ENCODE data around the gene HSD11B1. TPM values are rescaled to one million over a fixed set of nuclear protein-coding genes. Genes with fewer than 3 reads are reported as not detected.

Gene HSD11B1
- total RNA-seq, 1 donor from 2014 or later: 4.1 TPM

GRCh38 chr1:209755256-209755655 lies 50.6 kb downstream of the HSD11B1 start:
- TF ChIP-seq CTCF (IDR thresholded peaks at IDR 0.05; ENCODE audit: borderline replicate concordance): no peak
- H3K4me3 ChIP-seq: no peak overlapping the region
- H3K9me3 ChIP-seq (replicated peaks): no peaks in the 10 kb centered on the region
- DNase-seq: no peak
- intact Hi-C loops (cut with micrococcal nuclease): no loop called here
- H3K27ac ChIP-seq (replicated peaks): no peak overlapping the region
- H3K36me3 ChIP-seq: no peaks in the 10 kb centered on the region
- peaks cover 6% of the 10 kb centered on the region for H3K4me1 ChIP-seq
- no peaks in the 10 kb centered on the region for H3K27me3 ChIP-seq (ENCODE audit: low read depth)

DNA sequence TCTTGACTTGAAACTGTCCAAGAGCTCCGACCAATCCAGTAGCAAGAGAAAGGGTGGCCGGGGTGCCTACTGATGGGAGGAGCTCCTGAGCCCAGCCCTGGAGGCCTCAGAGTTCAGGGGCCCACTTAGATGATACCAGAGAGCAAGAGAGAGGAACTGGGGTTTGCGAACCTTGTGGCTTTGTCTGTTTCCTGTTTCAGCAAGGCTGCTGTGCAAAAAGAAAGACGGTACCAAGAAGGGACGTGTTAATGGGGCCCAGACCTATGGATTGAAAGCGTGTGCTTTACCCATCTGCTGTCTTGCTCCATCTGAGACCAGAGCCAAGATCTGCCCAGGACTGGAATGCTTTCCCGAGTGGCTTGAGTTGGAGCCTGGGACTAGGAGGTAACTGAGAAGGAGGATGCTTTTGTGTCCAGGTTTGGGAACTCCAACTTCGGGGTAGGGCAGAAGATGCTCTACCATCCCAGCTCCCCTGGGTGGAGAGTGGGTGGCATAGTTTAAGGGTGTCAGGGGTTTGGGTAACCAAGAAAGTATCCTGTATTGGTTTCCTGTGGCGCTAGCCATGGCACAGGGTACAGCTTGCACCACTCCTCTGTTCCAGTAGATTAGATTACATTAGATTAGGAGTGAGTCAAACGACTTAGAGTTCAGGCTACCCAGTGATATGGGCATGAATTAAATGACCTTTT lies 51.4 kb downstream of the HSD11B1 start, which contains the start of gene TRAF3IP3:
TSS of gene TRAF3IP3 (plus strand) at position 128 of the 689 bp plus-strand sequence. CDS start 3,987 bp downstream, outside the sequence.
- Histone ChIP-seq H3K27me3 (ENCODE audit: low read depth) (no peaks in the 10 kb centered on the region), H3K9me3 (replicated peaks) (no peaks in the 10 kb centered on the region), H3K27ac (replicated peaks) (peak within 1 kb of the TSS; percentile 16), H3K36me3 (no peaks in the 10 kb centered on the region), H3K4me3 (peak within 1 kb of the TSS; percentile 14), H3K4me1 (peaks cover 6% of the 10 kb centered on the region)
- no peak for DNase-seq
- intact Hi-C loops (cut with micrococcal nuclease): no loop called here
- TF ChIP-seq CTCF (IDR thresholded peaks at IDR 0.05; ENCODE audit: borderline replicate concordance): no peak

DNA sequence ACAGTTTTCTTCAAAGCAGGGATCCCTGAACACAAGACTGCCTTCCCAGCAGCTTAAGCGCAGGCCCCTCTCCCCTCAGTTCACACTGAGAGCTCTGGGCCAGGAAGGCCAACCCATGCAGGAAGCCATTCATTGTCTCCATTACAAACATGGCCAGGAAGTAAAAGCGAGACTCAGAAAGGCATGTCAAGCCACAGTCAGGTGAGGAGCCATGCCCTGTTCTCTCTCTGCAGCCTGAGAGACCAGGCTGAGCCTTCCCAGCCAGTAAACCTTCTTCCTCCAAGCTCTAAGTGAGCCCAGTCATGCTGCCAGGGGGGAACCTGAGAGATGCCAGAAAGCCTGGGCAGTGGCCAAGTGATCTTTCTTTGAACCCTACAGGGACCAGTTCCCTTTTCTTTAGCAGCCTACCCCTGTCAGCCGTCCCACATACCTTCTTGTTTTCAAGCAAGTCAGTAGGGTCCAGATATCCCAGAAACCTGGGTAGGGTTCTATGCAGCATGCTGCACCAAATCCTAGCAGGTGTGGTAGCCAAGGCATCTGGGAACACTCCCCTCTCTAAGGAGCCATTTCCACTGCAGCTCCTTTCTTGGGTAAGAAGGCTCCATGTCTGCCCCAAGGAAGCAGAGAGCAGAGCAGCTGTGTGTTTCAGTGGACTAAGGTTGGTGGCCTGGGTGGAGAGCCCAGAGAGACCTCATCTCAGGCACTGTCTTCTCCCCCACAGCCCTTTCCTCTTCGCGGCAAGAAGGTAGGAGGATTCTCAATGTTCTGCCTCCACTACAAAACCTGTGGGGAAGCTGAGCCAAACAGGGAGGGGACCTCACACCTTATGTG lies 52.2 kb downstream of the HSD11B1 start:
- Histone ChIP-seq H3K36me3 (no peaks in the 10 kb centered on the region), H3K27me3 (ENCODE audit: low read depth) (no peaks in the 10 kb centered on the region), H3K9me3 (replicated peaks) (no peaks in the 10 kb centered on the region), H3K4me1 (peaks cover 6% of the 10 kb centered on the region), H3K4me3 (peak overlapping the region; percentile 14), H3K27ac (replicated peaks) (peak overlapping the region; percentile 16)
- intact Hi-C loops (cut with micrococcal nuclease): no loop called here
- no peak for DNase-seq
- no peak for TF ChIP-seq CTCF (IDR thresholded peaks at IDR 0.05; ENCODE audit: borderline replicate concordance)

- no peak for TF ChIP-seq CTCF (IDR thresholded peaks at IDR 0.05; ENCODE audit: borderline replicate concordance)
- DNase-seq: no peak
- peaks cover 6% of the 10 kb centered on the region for H3K4me1 ChIP-seq
- no peak overlapping the region for H3K27ac ChIP-seq (replicated peaks)
- no peaks in the 10 kb centered on the region for H3K27me3 ChIP-seq (ENCODE audit: low read depth)
- H3K9me3 ChIP-seq (replicated peaks): no peaks in the 10 kb centered on the region
- intact Hi-C loops (cut with micrococcal nuclease): no loop called here
- H3K36me3 ChIP-seq: no peaks in the 10 kb centered on the region
- no peak overlapping the region for H3K4me3 ChIP-seq
Measured at GRCh38 chr1:209758400-209758799, 53.8 kb downstream of the HSD11B1 start.

GRCh38 chr1:209759829-209760359 lies 55.2 kb downstream of the HSD11B1 start:
- Histone ChIP-seq H3K27ac (replicated peaks) (no peak overlapping the region), H3K4me3 (no peak overlapping the region), H3K36me3 (no peaks in the 10 kb centered on the region), H3K27me3 (ENCODE audit: low read depth) (no peaks in the 10 kb centered on the region), H3K9me3 (replicated peaks) (no peaks in the 10 kb centered on the region), H3K4me1 (peaks cover 6% of the 10 kb centered on the region)
- no peak for TF ChIP-seq CTCF (IDR thresholded peaks at IDR 0.05; ENCODE audit: borderline replicate concordance)
- DNase-seq: no peak
- intact Hi-C loops (cut with micrococcal nuclease): no loop called here

Data from left ventricle myocardium inferior (tissue), 1 donor.